Kidney (tissue), 14 donors: ENCODE measurements around the gene RGS9. TPM values are rescaled to one million over a fixed set of nuclear protein-coding genes. Genes with fewer than 3 reads are reported as not detected.

Experiments used
- DNase-seq, 5 donors: peaks; one replicate each; pipeline ENCODE4 v3.0.0-alpha.2; 2013 to 2020
- FAIRE-seq: peaks from 2 replicates; lab custom pipeline; 2012; peaks lifted over from hg19 to GRCh38; lab: Jason Lieb, UNC
- H3K27ac ChIP-seq, 2 donors: one replicate each; pipeline ENCODE4 v1.7.0; 2013; ENCODE audit warnings: low read depth in 2 of 2, low read length in 2 of 2, inconsistent platforms in 1 of 2
- H3K27me3 ChIP-seq: one replicate; pipeline ENCODE4 v1.7.1; 2013; ENCODE audit warnings: low read length, inconsistent platforms; ENCODE audit not compliant: control insufficient read depth, insufficient read depth
- H3K36me3 ChIP-seq, 3 donors: one replicate each; pipeline versions ENCODE4 v1.7.0 to v1.7.1; 2013; ENCODE audit warnings: low read length in 3 of 3, control low read depth in 1 of 3, inconsistent platforms in 1 of 3; ENCODE audit not compliant: insufficient read depth in 3 of 3, control insufficient read depth in 2 of 3
- H3K4me1 ChIP-seq, 3 donors: one replicate each; pipeline versions ENCODE4 v1.7.0 to v1.7.1; 2013; ENCODE audit warnings: low read length in 3 of 3, inconsistent platforms in 1 of 3, low read depth in 1 of 3; ENCODE audit not compliant: control insufficient read depth in 2 of 3, insufficient read depth in 2 of 3
- H3K4me3 ChIP-seq, 3 donors: one replicate each; pipeline versions ENCODE4 v1.7.0 to v1.8.1; 2013; ENCODE audit warnings: low read length in 3 of 3, control low read depth in 1 of 3, inconsistent platforms in 1 of 3
- H3K9ac ChIP-seq, 3 donors: one replicate each; pipeline versions ENCODE4 v1.7.0 to v1.7.1; 2013; ENCODE audit warnings: low read length in 3 of 3, control low read depth in 1 of 3, inconsistent platforms in 1 of 3
- H3K9me3 ChIP-seq, 3 donors: one replicate each; pipeline versions ENCODE4 v1.7.0 to v1.7.1; 2013; ENCODE audit warnings: low read length in 3 of 3, control low read depth in 1 of 3, inconsistent platforms in 1 of 3; ENCODE audit not compliant: control insufficient read depth in 2 of 3, insufficient read depth in 1 of 3
- CTCF ChIP-seq: IDR thresholded peaks from 3 replicates; pipeline ENCODE4 v1.5.1; 2012; ENCODE audit warnings: mild to moderate bottlenecking, moderate library complexity, borderline replicate concordance; ENCODE audit not compliant: insufficient read depth; ENCODE audit errors: extremely low read depth
- intact Hi-C: fragments of 100-400 bp; cut with DNase I; formaldehyde crosslinking; loops from one replicate; pipeline ENCODE4 v1.11.1; 2022
- polyA plus RNA-seq: library from polyadenylated mRNA; stranded (reverse); fragments of 350-450 nt; fragmentation: Illumina TruSeq; extraction: RNeasy Lipid Tissue Mini Kit (QIAGEN cat#74804); gene quantifications from one replicate; pipeline ENCODE4 v1.2.3, GENCODE V29; 2014; ENCODE audit warnings: low read depth, low replicate concordance; ENCODE audit not compliant: insufficient read depth
- total RNA-seq: library from RNA; stranded (reverse); fragmentation: NEBNext Ultra II Directional; extraction: Animal tissue kit (Norgen Biotek cat#: 25700); gene quantifications from one replicate; pipeline ENCODE4 v1.2.1, GENCODE V29; 2021
- donor health status: control.
- donor health status: control.
- donor health status: control.
- donor health status: control.
- donor health status: control.
- donor health status: DM: yes; HTN: yes; CAD: no.
- donor health status: Normal renal cell carcinoma (clear cell type).

RGS9 gene
- total and polyA plus RNA-seq, 2 donors from 2014 or later, result 4.2 to 7.2 TPM

DNA sequence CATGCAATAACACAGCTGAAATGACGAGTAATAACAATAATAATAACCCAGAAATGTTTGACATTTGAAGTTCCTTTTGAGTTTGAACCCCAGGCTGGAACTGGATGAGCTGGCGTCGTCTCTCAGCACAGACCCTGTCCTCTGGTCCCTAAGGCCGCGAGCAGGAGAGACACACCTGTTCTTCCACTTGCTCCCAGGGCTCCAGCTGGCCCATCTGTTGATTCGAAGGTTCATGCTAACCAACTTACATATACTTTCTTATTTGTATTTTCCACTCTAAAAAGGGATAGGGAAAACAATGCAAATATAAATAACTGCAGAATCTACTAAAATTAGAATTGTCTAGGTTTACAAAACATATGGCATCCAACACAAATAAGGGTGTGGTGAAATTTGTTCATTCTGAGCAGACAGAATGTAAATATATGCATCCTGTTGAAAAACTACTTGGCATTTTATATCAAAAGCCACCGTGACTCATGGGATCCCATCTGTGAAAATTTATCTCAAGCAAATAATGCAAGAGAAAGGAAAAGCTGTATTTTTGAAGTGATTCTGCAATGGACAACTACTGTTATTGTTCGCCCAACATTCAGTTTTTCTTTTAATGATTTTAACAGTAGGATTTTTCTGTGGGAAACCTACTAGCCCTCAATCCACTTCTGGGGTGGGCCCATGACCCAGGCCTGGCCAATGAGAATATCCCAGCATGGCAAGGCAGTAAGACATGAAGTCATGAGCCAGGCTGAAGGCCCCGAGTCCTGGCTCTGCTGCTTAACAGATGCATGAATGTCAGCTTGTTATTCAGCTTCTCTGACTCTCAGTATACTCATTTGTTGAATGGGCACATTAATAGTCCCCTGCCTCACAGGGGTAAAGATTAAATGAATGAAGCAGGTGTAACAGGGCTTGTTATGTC lies 13.2 kb upstream of the RGS9 start:
- H3K9me3 ChIP-seq, result no peaks in the 10 kb centered on the region
- intact Hi-C loops, result no loop called here
- H3K36me3 ChIP-seq, result no peaks in the 10 kb centered on the region
- no peak for TF ChIP-seq CTCF
- peak overlapping the region; percentile 6 to 79 (median 75) for H3K9ac ChIP-seq
- H3K4me3 ChIP-seq, result peak overlapping the region in 2 of 3 donors; percentile 59 to 70
- DNase-seq (no peak), FAIRE-seq (no peak)
- peaks cover 0 to 3% (median 0%) of the 10 kb centered on the region in 3 donors for H3K4me1 ChIP-seq
- H3K27ac ChIP-seq, result peak overlapping the region in 1 of 2 donors; percentile 66
- no peaks in the 10 kb centered on the region for H3K27me3 ChIP-seq

DNA sequence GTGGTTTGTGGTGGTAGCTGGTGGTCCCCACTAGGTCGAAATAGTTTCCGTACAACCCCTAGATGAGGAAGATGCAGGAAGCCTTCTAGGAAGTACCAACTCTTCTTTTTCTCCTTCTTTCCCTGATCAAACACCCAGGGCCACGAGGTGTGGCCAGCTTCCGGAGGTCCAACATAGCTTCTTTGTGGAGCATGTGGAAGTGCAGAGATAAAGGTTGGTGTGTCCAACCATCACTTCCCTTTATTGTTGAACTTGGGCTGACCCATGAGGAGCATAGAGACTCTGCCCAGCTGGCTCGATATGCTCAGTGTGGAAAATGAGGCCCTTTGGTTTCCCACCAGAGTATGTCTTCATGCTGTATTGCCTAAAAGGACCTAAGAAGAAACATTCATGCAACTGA lies 6.3 kb upstream of the RGS9 start:
- H3K4me1 ChIP-seq, result no peaks in the 10 kb centered on the region
- DNase-seq, result no peak
- H3K4me3 ChIP-seq, result no peak overlapping the region
- no peaks in the 10 kb centered on the region for H3K27me3 ChIP-seq
- TF ChIP-seq CTCF, result no peak
- no peak overlapping the region for H3K27ac ChIP-seq
- no peak overlapping the region for H3K9ac ChIP-seq
- FAIRE-seq, result no peak
- no peaks in the 10 kb centered on the region for H3K36me3 ChIP-seq
- H3K9me3 ChIP-seq, result no peaks in the 10 kb centered on the region
- intact Hi-C loops, result no loop called here

GRCh38 chr17:65131240-65131639 lies 5.9 kb upstream of the RGS9 start:
- Histone ChIP-seq H3K36me3 (no peaks in the 10 kb centered on the region), H3K27me3 (no peaks in the 10 kb centered on the region), H3K4me3 (no peak overlapping the region), H3K27ac (no peak overlapping the region), H3K9ac (no peak overlapping the region), H3K4me1 (no peaks in the 10 kb centered on the region), H3K9me3 (no peaks in the 10 kb centered on the region)
- DNase-seq (no peak), FAIRE-seq (no peak)
- TF ChIP-seq CTCF, result no peak
- intact Hi-C loops, result no loop called here
